Amniotic epithelial cell (primary cell): ENCODE results near the gene CTSE.

Experiments used
- DNase-seq: peaks from one replicate; pipeline ENCODE4 v3.0.0-alpha.2; 2010; ENCODE audit warnings: low read depth

CTSE gene

DNA sequence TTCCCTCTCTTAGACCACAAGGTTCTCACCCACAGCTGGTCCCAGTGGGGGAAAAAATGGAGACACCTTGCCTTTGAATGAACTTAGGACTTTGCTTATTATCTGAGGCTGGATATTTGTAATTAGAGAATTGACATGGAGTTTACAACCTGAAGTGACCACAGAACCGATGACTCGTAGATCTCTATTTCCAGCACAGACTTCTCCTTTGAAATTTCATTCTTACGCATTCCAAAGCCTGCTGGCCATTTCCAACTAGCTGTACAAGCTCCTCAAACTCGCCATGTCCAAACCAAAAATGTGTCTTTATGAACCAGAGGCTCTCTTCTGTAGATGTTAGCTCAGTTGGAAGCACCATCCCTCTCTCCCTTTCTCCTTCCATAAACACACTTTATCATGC is 32.5 kb downstream of the CTSE start:
- no peak for DNase-seq

DNA sequence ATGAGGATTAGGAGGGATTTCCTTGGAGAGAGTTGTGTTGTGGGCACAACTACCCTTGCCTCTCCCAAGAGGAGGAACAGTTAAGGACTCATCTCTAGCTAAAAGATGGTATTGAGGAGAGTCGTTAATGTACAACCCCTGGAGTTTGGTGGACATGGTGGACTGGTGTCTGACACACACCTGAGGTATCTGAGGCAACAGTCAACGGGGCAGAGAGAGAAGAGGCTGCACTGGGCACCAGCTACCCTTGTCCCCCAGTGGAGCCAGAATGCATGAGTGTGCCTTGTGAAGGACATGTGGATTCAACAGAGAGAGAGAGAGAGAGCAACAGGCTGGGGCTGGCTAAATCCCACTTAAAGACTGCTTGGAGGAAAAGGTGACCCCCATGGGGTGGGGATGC is 33.5 kb downstream of the CTSE start:
- DNase-seq: no peak

DNA sequence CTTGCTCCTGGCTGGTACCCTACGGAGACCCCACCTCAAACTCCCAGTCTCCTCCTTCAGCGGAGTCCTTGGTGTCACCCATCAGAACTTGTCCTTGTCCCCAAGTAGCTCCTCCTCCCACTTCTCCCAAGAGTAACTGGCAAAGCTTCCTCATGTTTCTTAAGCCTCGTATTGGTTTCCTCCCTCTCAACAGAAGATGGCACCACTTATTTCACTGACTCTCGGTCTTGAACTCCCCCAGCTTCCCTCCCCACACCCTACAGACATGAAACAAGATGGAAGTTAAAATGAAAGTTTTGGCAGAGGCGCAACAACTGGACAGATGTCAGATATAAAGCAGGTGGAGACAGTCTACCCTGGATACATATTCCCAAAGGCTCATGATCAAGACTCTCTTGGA is 33.9 kb downstream of the CTSE start:
- DNase-seq: no peak

DNA sequence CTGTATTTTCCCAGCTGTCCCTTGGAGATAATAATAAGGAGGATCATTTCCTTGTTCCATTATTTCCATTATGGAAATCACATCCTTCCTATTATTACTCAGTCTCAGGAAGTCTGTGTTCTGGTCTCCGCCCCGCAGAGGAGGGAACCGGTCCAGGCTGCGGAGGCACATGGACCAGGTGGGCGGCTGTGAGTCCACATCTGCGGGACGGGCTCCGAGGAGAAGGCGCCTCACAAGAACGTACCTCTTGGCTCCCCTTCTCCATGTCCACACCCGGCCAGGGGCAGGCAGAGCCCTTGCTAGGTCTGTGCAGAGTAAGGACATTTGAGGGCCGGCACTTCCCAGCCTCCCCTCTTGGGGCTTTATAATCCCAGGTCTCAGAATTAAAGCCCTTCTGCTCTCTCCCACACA is 35.1 kb downstream of the CTSE start:
- DNase-seq: no peak

DNA sequence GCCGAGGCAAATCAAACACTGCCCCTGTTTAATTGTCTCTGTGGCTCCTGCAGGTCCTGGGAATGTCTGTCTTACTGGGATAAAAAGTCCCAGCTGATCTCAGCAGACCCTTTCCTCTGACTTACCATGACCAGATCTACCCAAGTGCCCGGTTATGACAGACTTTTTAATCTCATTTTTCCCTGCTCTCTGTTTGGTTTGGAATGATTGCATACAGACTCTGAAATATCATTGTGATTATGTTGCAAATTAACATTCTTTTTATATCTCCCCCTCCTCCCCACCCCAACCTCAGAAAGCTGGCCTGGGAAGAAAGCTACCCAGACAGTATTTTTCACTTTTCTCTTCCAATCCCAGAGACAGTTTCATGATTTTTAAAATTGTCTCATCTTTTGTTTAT is 36.8 kb downstream of the CTSE start:
- DNase-seq: no peak

DNA sequence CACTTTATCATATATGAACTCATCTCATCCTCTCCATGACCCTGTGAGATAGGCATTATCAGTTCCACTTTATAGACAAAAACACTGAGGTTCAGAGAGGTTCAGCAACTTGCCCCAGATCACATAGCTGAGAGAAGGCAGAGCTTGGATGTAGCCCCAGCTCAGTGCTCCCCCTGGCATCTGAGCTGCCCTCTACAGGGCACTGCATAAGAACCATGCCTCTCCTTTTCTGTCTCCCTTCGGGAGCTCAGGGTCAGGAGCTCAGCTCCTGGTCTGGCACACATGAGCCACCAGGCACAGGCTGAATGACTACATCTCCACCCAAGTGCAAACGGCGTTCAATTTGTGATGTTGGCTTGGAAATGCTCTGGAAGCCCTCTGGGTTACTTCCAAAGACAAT is 37.4 kb downstream of the CTSE start:
- DNase-seq: no peak

DNA sequence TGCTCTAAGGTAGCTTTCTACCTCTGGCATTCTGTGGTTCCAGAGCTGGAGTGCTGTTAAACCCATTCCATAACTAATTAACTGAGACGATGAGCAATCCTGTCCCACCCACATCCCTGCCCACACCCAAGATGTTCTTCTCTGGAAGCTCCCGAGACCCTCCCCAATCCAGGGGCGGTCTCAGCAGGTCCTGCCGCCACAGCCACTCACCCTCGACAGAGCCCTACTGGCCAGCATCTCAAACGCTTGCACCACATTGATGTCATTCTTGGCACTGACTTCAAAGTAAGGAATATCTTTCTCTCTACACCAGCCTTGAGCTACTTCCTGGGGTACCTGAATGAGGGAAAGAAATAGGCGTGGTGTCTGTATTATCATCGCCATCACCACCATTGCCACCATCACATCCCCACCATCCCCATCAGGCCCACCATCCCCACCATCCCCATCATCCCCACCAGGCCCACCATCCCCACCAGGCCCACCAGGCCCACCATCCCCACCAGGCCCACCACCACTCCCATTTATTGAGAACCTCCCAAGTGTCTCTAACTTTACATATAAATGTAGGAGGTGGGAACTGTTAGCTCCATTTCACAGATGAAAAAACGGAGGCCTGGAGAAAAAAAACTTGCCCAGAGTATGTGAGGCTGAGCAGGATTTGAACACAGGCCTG is 38.2 kb downstream of the CTSE start:
- DNase-seq: no peak

DNA sequence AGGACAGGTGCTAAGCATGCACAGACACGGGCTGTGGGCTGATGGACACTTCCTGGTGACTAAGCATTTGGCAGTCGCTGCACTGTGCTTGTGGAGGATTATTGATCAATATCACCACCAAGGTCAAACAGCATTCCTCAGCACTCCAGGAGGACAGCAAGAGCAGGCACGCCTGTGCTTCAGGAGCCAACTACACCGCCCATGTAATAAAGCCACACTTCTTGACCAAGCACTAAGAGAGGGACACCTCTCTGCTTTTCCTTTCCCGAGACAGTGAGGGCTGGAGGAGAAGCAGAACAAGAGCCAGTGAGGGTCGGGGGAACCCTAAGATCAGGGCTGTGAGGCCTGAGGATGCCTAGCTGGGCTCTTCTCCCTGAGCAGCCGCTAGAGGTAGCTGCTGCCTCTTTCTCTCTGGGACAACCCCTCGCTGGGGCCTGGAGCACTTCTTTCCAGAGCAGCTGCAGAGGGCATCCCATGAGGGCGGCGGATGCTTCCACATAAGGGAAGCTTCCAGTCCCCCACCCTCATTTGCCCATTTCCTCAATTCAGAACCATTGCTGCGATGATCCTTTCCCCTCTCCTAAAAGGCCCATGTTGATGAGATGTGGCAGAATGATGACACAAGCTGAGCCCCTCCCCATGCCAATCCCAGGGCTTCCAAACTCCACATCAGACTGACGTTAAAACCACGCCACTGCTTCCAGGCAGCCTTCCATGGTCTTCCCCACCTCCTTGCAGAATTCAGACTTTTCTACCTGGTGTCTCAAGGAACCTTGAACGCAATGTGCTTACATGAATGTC is 39.6 kb downstream of the CTSE start:
- DNase-seq: peak; percentile 44

DNA sequence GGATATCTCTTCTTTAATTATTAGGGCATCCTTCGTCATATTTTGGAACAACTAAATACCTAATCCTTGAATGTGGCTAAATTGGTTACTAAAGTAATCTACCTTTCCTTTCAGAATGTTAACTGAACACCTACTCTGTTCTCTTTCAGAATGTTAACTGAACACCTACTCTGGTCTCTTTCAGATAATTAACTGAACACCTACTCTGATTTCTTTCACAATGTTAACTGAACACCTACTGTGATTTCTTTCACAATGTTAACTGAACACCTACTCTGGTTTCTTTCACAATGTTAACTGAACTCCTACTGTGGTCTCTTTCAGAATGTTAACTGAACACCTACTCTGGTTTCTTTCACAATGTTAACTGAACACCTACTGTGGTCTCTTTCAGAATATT is 42.4 kb downstream of the CTSE start:
- no peak for DNase-seq

DNA sequence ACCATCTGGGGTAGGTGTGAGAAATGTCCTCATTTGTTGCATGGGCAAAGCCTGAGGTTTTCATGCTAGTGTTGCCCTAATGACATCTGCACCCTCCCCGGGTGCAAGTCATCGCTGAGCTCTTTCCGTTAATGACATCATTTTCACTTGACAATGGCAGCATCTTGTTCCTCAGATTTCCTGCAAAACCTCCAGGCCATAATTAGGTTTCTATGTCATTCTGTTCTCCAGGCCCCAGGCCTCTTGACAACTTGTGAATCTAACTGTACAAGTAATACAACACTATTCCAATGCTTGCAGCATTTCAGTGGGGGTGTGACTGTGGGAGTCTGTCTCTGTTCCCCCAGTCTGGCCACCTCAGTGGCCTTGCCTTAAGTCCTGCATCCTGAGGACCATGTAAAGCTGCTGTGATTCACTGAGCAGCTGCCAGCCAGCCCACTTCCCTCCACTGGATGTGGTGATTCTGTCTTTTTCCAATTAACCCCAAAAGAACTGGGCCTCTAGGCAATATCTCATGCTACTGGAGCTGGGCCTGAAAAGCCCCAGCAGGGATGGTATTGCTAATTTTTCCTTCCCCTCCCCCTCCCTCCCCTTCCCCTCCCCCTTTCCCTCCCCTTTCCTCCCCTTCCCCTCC is 43.3 kb downstream of the CTSE start:
- DNase-seq: no peak

DNA sequence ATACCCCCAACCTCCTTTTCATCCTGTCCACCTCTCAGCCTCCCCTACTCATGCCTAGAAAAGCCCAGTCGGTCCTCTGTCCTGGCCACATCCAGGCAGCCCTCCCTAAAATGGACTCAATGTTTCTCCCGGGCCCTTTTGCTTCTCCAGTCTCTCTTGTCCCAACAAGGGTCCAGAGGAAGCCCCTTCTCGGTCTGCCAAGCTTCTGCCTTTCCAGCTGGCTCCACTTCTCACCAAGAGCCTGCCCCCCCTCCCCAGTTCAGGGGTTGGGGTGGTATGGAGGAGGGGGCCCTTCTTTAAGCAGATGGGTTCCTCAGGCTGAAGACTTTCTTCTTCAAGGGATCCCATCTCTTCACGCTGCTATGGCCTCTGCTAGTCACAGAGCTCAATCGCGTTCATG is 44.4 kb downstream of the CTSE start:
- DNase-seq: no peak

DNA sequence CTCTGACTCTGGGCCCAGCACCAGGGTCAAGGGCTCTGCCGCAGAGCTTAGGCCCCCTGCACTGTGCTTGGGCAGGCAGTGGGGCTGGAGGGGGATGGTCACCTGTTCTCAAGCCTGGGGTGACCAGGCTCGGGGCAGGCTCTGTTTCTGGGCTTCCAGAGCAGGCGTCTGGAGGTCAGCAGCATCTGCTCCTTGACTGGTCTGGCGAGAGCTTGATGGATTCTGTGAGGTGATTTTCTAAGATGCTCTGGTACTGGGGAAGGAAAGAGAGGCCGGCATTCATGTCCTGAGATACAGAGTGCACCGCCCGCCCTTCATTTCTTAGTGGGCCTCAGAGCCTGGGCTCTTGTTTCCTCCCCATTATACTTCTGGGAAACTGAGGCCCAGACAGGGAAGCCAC is 45.0 kb downstream of the CTSE start:
- no peak for DNase-seq

DNA sequence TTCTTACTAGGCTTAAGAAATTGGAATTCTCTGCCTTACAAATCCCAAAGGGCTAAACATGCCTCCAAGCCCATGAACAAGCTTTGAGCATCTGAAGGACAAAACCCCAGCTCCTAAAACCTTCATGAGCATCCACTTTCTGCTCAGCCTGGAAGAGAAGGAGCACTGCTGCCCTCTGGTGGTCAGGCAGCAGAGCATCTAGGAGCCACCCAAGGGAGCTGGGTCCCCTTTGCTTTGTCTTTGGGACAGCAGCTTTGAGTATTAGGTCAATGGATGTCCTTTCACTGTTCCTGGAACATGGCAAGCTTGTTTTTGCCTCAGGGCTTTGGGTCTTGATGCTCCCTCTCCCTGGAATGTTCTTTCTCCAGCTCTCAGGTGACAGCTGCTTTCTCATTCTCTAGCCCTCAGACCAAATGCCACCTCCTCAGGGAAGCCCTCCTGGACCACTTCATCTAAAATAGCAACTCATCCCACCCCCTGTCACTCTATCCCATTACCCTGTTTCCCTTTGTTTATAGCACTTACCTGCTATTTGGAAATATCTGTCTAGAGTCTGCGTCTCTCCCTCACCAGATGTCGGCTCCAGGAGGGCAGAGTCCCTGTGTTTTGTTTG is 46.2 kb downstream of the CTSE start:
- peak; percentile 66 for DNase-seq

DNA sequence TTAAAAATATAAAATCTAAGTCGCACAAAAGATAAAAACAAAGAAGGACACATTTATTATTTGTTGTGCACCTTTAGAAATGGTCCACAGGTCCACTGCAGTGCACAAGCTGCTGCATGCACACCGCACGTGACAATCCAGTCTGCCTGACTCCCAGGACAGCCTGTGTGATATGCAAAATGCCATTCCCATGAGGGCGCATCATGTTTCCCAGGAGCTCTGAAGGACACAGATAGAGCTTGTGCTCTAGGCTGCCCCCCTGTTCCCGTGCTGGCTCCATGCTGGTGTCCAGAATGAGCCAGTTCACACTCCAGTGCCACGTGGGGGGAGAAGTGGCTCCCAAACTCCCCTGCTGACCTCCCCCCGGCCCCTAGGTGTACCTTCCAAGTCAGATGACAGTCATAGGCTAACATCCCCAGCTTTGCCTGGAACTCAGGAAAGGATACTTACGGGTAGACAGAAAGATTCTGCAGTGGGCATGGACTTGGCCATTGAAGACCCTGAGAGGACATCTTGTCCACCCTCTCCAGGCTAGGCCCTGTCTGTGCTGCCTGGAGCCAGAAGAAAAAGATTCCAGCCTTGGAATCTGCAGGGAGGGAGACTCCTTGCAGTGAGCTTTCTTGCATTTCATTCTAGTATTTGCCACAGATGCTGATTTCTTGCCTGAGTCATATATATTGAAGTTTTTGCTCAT is 46.8 kb downstream of the CTSE start:
- peak; percentile 73 for DNase-seq

DNA sequence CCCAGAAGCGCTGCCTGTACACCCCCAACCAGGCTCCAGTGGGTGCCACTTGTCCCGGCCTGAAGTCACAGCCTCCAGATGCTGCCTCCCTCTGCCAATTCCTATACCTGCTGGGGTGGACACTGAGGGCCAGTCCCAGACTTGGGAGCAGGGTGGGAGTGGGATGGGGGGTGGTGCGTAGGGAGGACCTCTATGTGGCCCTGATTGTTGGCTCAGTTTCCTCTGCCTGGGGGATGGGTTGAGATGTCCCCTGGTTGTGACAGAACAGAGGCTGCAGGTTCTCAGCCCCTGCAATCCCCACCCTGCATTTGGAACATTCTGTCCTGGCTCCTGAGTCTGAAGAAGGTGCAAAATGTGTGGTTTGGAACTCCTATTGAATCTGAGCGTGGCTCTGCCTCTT is 47.7 kb downstream of the CTSE start:
- DNase-seq: no peak

DNA sequence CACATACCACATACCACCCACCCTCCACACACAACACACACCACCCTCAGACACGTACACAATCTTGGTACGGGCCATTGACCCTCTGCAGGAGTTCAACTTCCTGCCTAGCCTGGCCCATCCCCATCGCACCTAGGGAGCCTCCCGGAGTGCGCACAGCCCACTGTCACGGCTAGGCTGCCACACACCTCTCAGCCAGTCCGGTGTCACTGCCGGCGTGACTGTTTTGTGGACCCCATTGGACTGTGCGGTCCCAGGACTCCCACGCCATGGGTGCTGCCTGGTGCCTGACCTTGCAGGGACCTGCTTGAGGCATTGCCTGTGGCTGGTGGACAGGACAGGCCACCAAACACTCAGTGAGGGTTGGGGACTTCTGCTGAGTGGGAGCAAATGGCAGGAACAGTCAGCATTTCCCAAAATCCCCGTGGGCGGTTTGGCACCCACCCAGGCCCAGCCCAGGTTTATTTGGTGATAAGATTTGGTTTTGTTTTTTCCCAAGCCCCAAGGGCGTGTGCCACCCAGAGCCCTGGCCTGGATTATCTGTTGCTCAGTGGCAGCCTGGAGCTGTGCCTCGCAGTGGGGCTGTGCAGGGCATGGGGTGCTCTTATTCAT is 48.2 kb downstream of the CTSE start:
- no peak for DNase-seq

DNA sequence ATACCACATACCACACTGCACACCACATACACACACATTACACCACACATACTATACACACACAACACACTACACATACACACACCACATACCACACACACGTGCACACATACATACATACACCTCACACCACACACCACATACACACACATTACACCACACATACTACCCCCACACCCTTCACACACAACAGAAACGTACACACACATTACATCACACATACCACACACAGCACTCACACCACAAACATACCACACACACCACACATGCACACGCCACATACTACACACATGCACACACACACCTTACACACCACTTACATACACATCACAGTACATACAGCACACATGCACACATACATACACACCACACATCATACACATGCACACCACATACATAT is 49.0 kb downstream of the CTSE start:
- no peak for DNase-seq

DNA sequence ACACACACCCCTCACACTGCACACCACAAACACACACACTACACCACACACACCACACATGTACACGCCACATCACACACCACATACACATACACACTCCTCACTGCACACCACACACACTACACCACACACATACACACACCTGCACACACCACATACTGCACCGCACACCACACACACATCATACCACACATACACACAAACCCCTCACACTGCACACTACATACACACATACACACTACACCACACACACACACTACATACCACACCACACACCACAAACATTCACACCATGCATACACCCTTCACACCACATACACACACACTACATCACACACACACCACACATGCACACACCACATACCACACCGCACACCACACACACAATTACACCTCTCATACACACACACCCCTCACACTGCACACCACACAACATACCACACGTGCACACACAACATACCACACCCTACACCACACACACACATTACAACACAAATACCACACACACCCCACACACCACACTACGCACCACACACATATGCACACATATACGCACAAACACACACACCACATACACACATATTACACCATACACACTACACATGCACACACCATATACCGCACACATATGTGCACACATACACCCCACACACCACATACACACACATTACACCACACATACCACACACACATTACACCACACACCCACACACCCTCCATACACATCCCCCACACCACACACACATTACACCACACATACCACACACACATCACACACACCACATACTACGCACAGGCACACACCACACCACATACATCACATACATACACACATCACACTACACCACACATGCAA is 50.1 kb downstream of the CTSE start:
- no peak for DNase-seq

DNA sequence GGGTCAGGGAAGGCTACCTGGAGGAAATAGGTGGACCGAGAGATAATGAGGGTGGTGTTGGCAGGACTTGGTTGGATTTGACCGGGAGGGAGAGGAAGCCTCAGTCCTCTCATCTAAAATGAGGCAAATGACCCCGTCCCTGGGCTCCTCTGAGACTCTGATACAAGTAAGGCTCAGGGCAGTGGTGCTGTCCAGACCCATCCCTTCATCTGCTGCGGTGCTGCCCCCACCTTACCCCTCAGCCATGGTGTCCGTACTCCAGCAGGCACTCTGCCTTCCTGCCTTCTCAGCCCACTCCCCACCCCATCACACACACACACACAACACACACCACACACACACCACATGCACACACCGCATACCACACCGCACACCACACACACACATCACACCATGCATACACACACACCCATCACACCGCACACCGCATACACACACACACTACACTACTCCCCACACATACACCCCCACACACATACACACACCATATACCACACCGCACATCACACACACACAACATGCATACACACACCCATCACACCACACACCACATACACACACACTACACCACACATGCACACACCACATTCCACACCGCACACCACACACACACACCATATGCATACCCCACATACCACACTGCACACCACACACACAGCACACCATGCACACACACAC is 51.1 kb downstream of the CTSE start:
- DNase-seq: no peak

DNA sequence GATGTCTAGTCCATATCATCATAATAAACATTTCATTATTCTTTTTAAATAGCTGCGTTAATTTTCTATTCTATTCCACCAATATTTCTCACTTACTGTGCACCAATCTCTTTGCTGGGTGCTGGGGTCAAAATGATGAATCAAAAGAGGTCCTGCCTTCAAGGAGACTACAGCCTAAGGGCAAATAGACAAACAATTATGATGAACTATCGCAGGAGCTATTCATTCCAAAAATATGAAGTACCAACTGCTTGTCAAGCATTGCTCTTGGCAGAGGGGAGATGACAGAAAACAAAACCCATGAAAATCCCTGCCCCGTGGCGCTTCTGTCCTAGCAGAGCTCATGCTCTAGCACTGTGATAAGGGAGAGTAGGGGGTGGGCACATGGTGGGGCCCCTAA is 51.6 kb downstream of the CTSE start:
- no peak for DNase-seq
